Measurements from ENCODE around the gene NHLRC4.

DNA sequence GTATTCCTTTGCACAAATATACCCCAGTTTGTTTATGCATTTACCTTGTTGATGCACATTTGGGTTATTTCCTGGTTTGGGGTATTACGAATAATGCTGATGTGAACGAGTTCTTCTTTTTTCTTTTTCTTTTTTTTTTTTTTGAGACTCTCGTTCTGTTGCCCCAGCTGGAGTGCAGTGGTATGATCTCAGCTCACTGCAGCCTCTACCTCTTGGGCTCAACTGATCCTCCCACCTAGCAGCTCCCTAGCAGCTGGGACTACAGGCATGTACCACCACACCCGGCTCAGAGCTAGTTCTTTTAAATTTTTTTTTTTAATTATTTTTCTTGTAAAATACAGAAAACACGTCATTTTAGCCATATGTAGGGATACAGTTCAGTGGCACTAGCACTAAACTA, 37.1 kb downstream of the NHLRC4 start:
- TF ChIP-seq, protein P1, sequence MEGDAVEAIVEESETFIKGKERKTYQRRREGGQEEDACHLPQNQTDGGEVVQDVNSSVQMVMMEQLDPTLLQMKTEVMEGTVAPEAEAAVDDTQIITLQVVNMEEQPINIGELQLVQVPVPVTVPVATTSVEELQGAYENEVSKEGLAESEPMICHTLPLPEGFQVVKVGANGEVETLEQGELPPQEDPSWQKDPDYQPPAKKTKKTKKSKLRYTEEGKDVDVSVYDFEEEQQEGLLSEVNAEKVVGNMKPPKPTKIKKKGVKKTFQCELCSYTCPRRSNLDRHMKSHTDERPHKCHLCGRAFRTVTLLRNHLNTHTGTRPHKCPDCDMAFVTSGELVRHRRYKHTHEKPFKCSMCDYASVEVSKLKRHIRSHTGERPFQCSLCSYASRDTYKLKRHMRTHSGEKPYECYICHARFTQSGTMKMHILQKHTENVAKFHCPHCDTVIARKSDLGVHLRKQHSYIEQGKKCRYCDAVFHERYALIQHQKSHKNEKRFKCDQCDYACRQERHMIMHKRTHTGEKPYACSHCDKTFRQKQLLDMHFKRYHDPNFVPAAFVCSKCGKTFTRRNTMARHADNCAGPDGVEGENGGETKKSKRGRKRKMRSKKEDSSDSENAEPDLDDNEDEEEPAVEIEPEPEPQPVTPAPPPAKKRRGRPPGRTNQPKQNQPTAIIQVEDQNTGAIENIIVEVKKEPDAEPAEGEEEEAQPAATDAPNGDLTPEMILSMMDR (conservative IDR thresholded peaks at IDR 0.05 in 1 of 2, IDR thresholded peaks at IDR 0.05 in 1 of 2; ENCODE audit: low read depth in 1 of 2, low read length in 2 of 2), result no peak
- no peak for TF ChIP-seq EZH2 (IDR thresholded peaks at IDR 0.05; ENCODE audit: low read length, missing control alignments)
